Lower leg skin (tissue), 4 donors: ENCODE data around the gene AXL. TPM values are rescaled to one million over a fixed set of nuclear protein-coding genes. Genes with fewer than 3 reads are reported as not detected.

Experiments used
- DNase-seq, 2 donors: peaks; one replicate each; pipeline ENCODE4 v3.0.0-alpha.2; 2019; ENCODE audit warnings: low spot score in 2 of 2
- H3K4me3 ChIP-seq: fragments of 200-600 bp; sonication (generic); 2 replicates; pipeline ENCODE4 v1.5.1; 2017; ENCODE audit warnings: mild to moderate bottlenecking, low read depth; ENCODE audit not compliant: poor library complexity, severe bottlenecking
- POLR2A ChIP-seq, 2 donors: fragments of 450-650 bp; IDR thresholded peaks; one replicate each; pipeline ENCODE4 v1.6.1; 2016 to 2017; ENCODE audit warnings: antibody characterized with exemption in 2 of 2, mild to moderate bottlenecking in 1 of 2, moderate library complexity in 1 of 2
- WGBS, 2 donors: methylation state at CpG; one replicate each; pipeline ENCODE4 v1.1.5; 2018; 5-methylcytosine and 5-hydroxymethylcytosine counted together
- intact Hi-C: fragments of 100-400 bp; cut with DNase I; formaldehyde crosslinking; loops from one replicate; pipeline ENCODE4 v1.15.0; 2023; ENCODE audit warnings: low total_unique reads
- total RNA-seq, 4 donors: library from RNA; depleted of rRNA; stranded (reverse); fragments of >200 nt; gene quantifications; one replicate each; pipeline ENCODE4 v1.1.0, GENCODE V29; 2016
- TF ChIP-seq, protein P1 (sequence below), 3 donors: fragments of 450-650 bp; IDR thresholded peaks; one replicate each; pipeline ENCODE4 v1.5.1; 2016; ENCODE audit warnings: antibody characterized with exemption in 3 of 3, mild to moderate bottlenecking in 3 of 3, moderate library complexity in 2 of 3

Gene AXL
- total RNA-seq, 4 donors from 2014 or later, result 17.3 to 86.2 (median 56.7) TPM

DNA sequence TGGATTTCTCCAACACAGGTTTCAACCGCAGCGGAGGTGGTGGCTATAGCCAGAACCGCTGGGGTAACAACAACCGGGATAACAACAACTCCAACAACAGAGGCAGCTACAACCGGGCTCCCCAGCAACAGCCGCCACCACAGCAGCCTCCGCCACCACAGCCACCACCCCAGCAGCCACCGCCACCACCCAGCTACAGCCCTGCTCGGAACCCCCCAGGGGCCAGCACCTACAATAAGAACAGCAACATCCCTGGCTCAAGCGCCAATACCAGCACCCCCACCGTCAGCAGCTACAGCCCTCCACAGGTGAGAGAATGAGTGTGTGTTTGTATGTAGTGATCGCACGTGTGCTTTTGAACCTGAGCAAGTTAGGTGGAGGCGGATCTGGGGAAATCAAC is 84.9 kb downstream of the AXL start:
- intact Hi-C loops, result no loop called here
- H3K4me3 ChIP-seq, result no peak overlapping the region
- WGBS, 2 donors, result 92 to 93% methylated on average over 14 of the region's 14 CpGs
- DNase-seq, result no peak
- TF ChIP-seq, protein P1, sequence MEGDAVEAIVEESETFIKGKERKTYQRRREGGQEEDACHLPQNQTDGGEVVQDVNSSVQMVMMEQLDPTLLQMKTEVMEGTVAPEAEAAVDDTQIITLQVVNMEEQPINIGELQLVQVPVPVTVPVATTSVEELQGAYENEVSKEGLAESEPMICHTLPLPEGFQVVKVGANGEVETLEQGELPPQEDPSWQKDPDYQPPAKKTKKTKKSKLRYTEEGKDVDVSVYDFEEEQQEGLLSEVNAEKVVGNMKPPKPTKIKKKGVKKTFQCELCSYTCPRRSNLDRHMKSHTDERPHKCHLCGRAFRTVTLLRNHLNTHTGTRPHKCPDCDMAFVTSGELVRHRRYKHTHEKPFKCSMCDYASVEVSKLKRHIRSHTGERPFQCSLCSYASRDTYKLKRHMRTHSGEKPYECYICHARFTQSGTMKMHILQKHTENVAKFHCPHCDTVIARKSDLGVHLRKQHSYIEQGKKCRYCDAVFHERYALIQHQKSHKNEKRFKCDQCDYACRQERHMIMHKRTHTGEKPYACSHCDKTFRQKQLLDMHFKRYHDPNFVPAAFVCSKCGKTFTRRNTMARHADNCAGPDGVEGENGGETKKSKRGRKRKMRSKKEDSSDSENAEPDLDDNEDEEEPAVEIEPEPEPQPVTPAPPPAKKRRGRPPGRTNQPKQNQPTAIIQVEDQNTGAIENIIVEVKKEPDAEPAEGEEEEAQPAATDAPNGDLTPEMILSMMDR (IDR thresholded peaks at IDR 0.05), result no peak
- TF ChIP-seq POLR2A (IDR thresholded peaks at IDR 0.05), result no peak

DNA sequence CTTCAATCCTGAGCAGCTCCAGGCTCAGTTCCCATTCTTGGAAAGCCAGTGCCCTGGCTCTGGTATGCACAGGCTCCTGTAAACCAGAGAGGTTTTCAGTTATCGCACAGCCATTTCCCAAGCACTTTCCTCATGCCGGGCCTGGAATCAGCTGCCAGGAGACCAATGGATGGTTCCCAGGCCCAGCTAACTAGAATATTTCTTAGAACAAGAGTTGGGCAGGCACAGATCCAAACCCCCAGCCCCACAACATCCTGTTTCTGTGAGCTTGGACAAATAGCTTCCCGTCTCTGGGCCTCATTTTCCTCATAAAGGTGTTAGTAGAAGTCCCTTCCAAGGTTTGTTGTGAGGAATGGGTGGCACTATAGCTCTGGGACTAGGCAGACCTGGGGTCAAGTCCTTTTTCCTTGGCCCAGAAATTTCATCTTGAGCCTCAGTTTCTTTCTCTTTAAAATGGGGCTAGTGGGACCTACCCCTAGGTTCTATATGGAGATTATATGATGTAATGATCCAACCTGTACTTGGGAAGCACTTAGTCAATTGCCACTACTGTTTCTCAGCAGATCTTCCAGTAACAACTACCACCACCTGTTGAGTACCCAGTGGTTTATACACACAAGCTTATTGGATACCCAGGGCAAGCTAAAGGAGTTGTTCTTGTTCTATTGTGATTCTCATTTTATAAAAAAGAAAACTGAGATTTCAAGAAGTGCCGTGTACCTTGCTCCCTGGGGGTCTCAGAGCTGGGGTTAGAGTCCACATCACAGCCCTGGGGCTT is 85.9 kb downstream of the AXL start:
- WGBS, 2 donors, result 84 to 89% methylated on average over 4 of the region's 4 CpGs
- no peak for DNase-seq
- no peak overlapping the region for H3K4me3 ChIP-seq
- TF ChIP-seq, protein P1 (IDR thresholded peaks at IDR 0.05), result no peak
- intact Hi-C loops, result loop anchor here (5.0 kb wide), 1 partner anchor 103 kb away; no protein-coding TSS in a partner anchor

DNA sequence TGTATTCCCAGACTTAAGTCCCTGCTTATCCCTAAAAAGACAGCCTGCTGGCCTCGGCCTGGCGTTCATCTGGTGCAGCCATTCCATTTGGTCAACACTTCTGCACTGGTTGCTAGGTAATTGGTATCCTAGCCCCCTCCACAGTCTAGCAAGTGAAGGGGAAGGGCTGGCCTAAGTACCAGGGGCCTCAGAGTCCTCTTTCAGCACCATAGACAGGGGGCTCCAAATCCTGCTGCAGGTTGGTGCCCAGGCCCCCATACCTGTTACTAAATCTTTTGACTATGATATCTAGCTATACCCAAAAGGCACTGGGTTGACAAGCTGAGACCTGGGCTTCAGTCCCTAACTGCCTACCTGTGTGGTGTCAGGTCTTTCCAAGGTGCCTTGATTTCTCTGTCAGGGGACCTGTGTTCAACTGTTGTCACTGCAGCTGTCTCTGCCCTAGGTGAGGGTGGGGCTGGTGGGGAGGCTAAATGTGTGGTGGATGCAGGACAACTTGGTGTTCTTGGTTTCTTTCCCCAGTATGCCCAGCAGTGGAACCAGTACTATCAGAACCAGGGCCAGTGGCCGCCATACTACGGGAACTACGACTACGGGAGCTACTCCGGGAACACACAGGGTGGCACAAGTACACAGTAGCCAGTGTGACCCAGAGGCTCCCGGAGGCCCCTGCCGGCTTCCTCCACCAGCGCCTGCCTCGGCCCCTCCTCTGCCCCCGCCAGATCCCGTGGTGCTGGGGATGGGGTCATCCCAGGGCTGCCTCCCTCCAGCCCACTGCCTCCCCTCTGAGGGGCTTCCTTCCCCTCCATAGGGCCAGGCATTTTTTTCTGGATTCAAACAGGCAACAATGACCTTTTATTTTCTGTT is 87.1 kb downstream of the AXL start:
- WGBS, 2 donors, result 68 to 69% methylated on average over 10 to 13 of the region's 13 CpGs
- no peak for TF ChIP-seq POLR2A (IDR thresholded peaks at IDR 0.05)
- TF ChIP-seq, protein P1 (IDR thresholded peaks at IDR 0.05), result no peak
- DNase-seq, result no peak
- no peak overlapping the region for H3K4me3 ChIP-seq
- intact Hi-C loops, result loop anchor here (5.0 kb wide), 1 partner anchor 104 kb away; no protein-coding TSS in a partner anchor

DNA sequence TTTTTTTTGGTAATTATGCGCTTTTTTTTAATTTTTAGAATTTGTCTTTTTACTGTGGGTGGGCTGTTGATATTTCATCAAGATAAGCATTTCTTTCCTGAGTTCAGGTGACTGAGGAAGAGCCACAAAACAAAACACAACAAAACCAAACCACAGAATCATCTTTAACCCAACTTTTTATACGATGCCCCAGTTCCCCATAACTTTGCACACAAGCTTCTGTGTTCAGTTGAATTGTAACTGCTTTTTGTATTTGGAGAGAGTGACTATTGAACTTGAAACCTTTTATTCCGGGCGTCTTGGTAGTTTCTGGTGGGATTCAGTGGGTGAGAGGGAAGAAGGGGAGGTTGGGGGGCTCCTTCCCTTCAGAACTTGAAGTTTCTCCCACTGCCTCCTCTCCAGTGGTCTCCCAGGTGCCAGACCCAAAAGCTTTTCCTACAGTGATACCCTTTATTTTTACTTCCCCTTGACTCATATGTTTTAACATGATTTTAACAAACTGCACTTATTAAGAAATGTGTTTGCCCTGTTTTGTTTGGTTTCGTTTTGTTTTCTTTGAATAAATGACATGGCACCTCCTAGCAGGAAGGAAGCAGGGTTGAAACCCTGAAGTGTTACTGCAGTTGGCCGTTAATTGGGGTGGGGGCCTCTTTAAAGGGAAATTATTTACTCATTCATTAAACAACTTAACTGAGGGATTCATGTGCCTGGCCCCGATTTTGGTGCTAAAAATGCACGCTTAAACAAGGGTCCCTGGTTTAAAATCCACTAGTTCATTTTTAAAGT is 88.3 kb downstream of the AXL start:
- TF ChIP-seq POLR2A (IDR thresholded peaks at IDR 0.05), result no peak
- TF ChIP-seq, protein P1 (IDR thresholded peaks at IDR 0.05), result no peak
- intact Hi-C loops, result loop anchor here (5.0 kb wide), 1 partner anchor 105 kb away; no protein-coding TSS in a partner anchor
- no peak overlapping the region for H3K4me3 ChIP-seq
- 61 to 63% methylated on average over 8 of the region's 8 CpGs for WGBS, 2 donors
- DNase-seq, result no peak

DNA sequence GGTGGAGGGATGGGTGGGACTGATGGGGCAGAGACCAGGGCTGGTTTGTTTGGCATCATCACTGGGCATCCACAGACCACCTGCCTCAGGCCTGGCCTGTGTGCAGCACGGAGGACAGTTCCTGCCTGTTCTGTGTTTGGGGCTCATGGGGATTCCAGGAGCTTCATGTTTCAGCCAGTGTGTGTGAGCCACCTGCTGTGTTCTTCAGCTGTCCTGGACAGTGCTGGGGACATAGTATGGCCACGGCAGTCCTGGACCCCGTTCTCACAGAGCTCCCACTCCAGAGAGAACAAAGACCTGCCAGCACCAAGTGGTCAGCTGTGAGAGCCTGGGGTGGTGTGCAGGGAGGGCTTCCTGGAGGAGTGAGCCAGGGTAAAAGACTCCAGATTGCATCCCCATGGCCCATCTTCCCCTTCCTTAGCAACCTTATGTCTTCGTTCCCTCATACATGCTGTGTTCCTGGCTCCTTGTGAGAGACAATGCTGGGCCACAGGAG is 89.0 kb downstream of the AXL start:
- DNase-seq, result no peak
- WGBS, 2 donors, result 23 to 40% methylated on average over 4 of the region's 4 CpGs
- intact Hi-C loops, result loop anchor here (5.0 kb wide), 1 partner anchor 106 kb away; no protein-coding TSS in a partner anchor
- no peak for TF ChIP-seq POLR2A (IDR thresholded peaks at IDR 0.05)
- TF ChIP-seq, protein P1 (IDR thresholded peaks at IDR 0.05), result no peak
- no peak overlapping the region for H3K4me3 ChIP-seq
